Neural progenitor cell (in vitro differentiated cells): ENCODE measurements around the gene GPA33. TPM values are rescaled to one million over a fixed set of nuclear protein-coding genes. Genes with fewer than 3 reads are reported as not detected.

ENCODE experiments used
- DNase-seq: peaks from one replicate; pipeline ENCODE4 v3.0.0-alpha.2; 2016; ENCODE audit warnings: low spot score
- H2AFZ ChIP-seq: fragments of 200-600 bp; sonication (generic); replicated peaks from 2 replicates; pipeline ENCODE4 v1.6.1; 2016; ENCODE audit warnings: antibody characterized with exemption
- H3F3A ChIP-seq: fragments of 200-600 bp; sonication (generic); 2 replicates; pipeline ENCODE4 v1.6.1; 2016; ENCODE audit warnings: antibody characterized with exemption, low read depth
- H3K27ac ChIP-seq: fragments of 200-600 bp; sonication (generic); 2 replicates; pipeline ENCODE4 v1.5.1; 2016; ENCODE audit warnings: mild to moderate bottlenecking
- H3K27me3 ChIP-seq: fragments of 200-600 bp; sonication (generic); 2 replicates; pipeline ENCODE4 v1.6.1; 2016; ENCODE audit warnings: mild to moderate bottlenecking, moderate library complexity
- H3K36me3 ChIP-seq: fragments of 200-600 bp; sonication (generic); 2 replicates; pipeline ENCODE4 v1.5.1; 2016
- H3K4me1 ChIP-seq: fragments of 200-600 bp; sonication (generic); 2 replicates; pipeline ENCODE4 v1.6.1; 2016; ENCODE audit warnings: mixed run types
- H3K4me2 ChIP-seq: fragments of 200-600 bp; sonication (generic); 2 replicates; pipeline ENCODE4 v1.6.1; 2016
- H3K4me3 ChIP-seq: fragments of 200-600 bp; sonication (generic); 2 replicates; pipeline ENCODE4 v1.5.1; 2016
- H3K79me2 ChIP-seq: fragments of 200-600 bp; sonication (generic); 2 replicates; pipeline ENCODE4 v1.6.1; 2016; ENCODE audit warnings: low read depth
- H3K9ac ChIP-seq: fragments of 200-600 bp; sonication (generic); 2 replicates; pipeline ENCODE4 v1.6.1; 2016
- H3K9me3 ChIP-seq: fragments of 200-600 bp; sonication (generic); 2 replicates; pipeline ENCODE4 v1.5.1; 2016; ENCODE audit warnings: low read depth
- H4K20me1 ChIP-seq: fragments of 200-600 bp; sonication (generic); 2 replicates; pipeline ENCODE4 v1.6.1; 2016; ENCODE audit warnings: low read depth
- H3K27ac Mint-ChIP-seq: 3 replicates; pipeline ENCODE4 v1.8.0; 2021; ENCODE audit warnings: mixed read lengths
- H3K27me3 Mint-ChIP-seq: 2 replicates; pipeline ENCODE4 v1.8.0; 2022; ENCODE audit warnings: low read depth, mild to moderate bottlenecking, inconsistent platforms, moderate library complexity, mixed read lengths; ENCODE audit not compliant: insufficient read depth
- H3K36me3 Mint-ChIP-seq: 3 replicates; pipeline ENCODE4 v1.8.0; 2021; ENCODE audit warnings: mixed read lengths
- H3K4me1 Mint-ChIP-seq: 3 replicates; pipeline ENCODE4 v1.8.0; 2021; ENCODE audit warnings: mixed read lengths
- H3K4me3 Mint-ChIP-seq: 3 replicates; pipeline ENCODE4 v1.8.0; 2021; ENCODE audit warnings: mild to moderate bottlenecking, moderate library complexity, mixed read lengths
- H3K9me3 Mint-ChIP-seq: 3 replicates; pipeline ENCODE4 v1.8.0; 2020; ENCODE audit warnings: mixed read lengths
- CTCF ChIP-seq: fragments of 200-600 bp; sonication (generic); IDR thresholded peaks from 2 replicates; pipeline ENCODE4 v1.5.1; 2017; ENCODE audit warnings: antibody characterized with exemption, mild to moderate bottlenecking
- EZH2 ChIP-seq: fragments of 200-600 bp; sonication (generic); IDR thresholded peaks from 2 replicates; pipeline ENCODE4 v1.6.1; 2017; ENCODE audit warnings: antibody characterized with exemption, mild to moderate bottlenecking, moderate library complexity
- EZH2phosphoT487 ChIP-seq: fragments of 200-600 bp; sonication (generic); IDR thresholded peaks from 2 replicates; pipeline ENCODE4 v1.6.1; 2017; ENCODE audit warnings: antibody characterized with exemption
- total RNA-seq: library from RNA; depleted of rRNA; stranded (reverse); fragments of >200 nt; gene quantifications from 2 replicates; pipeline ENCODE4 v1.2.3, GENCODE V29; 2015; ENCODE audit warnings: low replicate concordance

Gene GPA33
- total RNA-seq, 1 donor from 2014 or later = 0.52 TPM

GRCh38 chr1:167100730-167101129 is 10.6 kb upstream of the GPA33 start:
- no peak overlapping the region for H2AFZ ChIP-seq

GRCh38 chr1:167099851-167100250 is 9.7 kb upstream of the GPA33 start:
- no peaks in the 10 kb centered on the region for H3K79me2 ChIP-seq
- H3K9ac ChIP-seq = no peak overlapping the region
- H3K4me1 ChIP-seq = peaks cover 8% of the 10 kb centered on the region
- H3K27ac ChIP-seq = no peak overlapping the region
- no peak for DNase-seq
- no peaks in the 10 kb centered on the region for H3K36me3 ChIP-seq
- H3K4me3 ChIP-seq = no peak overlapping the region
- TF ChIP-seq EZH2 = no peak
- no peak for TF ChIP-seq CTCF
- no peak for TF ChIP-seq EZH2phosphoT487
- H3K27me3 Mint-ChIP-seq = no peaks in the 10 kb centered on the region
- H3K4me1 Mint-ChIP-seq = peaks cover 13% of the 10 kb centered on the region
- H3K9me3 ChIP-seq = no peaks in the 10 kb centered on the region
- H4K20me1 ChIP-seq = no peaks in the 10 kb centered on the region
- H3K27me3 ChIP-seq = no peaks in the 10 kb centered on the region
- no peak overlapping the region for H3K4me3 Mint-ChIP-seq
- peaks cover 2% of the 10 kb centered on the region for H3K36me3 Mint-ChIP-seq
- H3K9me3 Mint-ChIP-seq = peaks cover 8% of the 10 kb centered on the region
- no peak overlapping the region for H3K27ac Mint-ChIP-seq
- no peak overlapping the region for H3K4me2 ChIP-seq
- no peak overlapping the region for H2AFZ ChIP-seq
- H3F3A ChIP-seq = no peaks in the 10 kb centered on the region

More at GRCh38 chr1:167100730-167101129, 10.6 kb upstream of the GPA33 start:
- Histone ChIP-seq H3K9me3 (no peaks in the 10 kb centered on the region), H3F3A (no peaks in the 10 kb centered on the region), H3K4me3 (no peak overlapping the region), H4K20me1 (no peaks in the 10 kb centered on the region), H3K4me2 (no peak overlapping the region), H3K4me1 (peaks cover 16% of the 10 kb centered on the region), H3K9ac (no peak overlapping the region), H3K36me3 (no peaks in the 10 kb centered on the region), H3K27me3 (no peaks in the 10 kb centered on the region), H3K79me2 (no peaks in the 10 kb centered on the region), H3K27ac (no peak overlapping the region)
- DNase-seq = no peak
- Mint-ChIP-seq H3K27ac (no peak overlapping the region), H3K4me3 (no peak overlapping the region), H3K27me3 (no peaks in the 10 kb centered on the region), H3K4me1 (peaks cover 18% of the 10 kb centered on the region), H3K36me3 (peaks cover 2% of the 10 kb centered on the region), H3K9me3 (peaks cover 8% of the 10 kb centered on the region)
- TF ChIP-seq CTCF (no peak), EZH2 (no peak), EZH2phosphoT487 (no peak)

- no peaks in the 10 kb centered on the region for H4K20me1 ChIP-seq
- no peaks in the 10 kb centered on the region for H3K9me3 ChIP-seq
- no peaks in the 10 kb centered on the region for H3K79me2 ChIP-seq
- H3K9me3 Mint-ChIP-seq = peaks cover 8% of the 10 kb centered on the region
- H3K27me3 Mint-ChIP-seq = peaks cover 2% of the 10 kb centered on the region
- H3K36me3 ChIP-seq = no peaks in the 10 kb centered on the region
- no peak overlapping the region for H2AFZ ChIP-seq
- no peak overlapping the region for H3K4me3 ChIP-seq
- H3K36me3 Mint-ChIP-seq = peaks cover 2% of the 10 kb centered on the region
- peaks cover 9% of the 10 kb centered on the region for H3K4me1 ChIP-seq
- TF ChIP-seq EZH2phosphoT487 = no peak
- TF ChIP-seq EZH2 = no peak
- no peak for TF ChIP-seq CTCF
- H3K27ac ChIP-seq = no peak overlapping the region
- H3F3A ChIP-seq = no peaks in the 10 kb centered on the region
- no peaks in the 10 kb centered on the region for H3K27me3 ChIP-seq
- H3K27ac Mint-ChIP-seq = peak overlapping the region; percentile 71
- peaks cover 13% of the 10 kb centered on the region for H3K4me1 Mint-ChIP-seq
- no peak overlapping the region for H3K9ac ChIP-seq
- no peak for DNase-seq
- no peak overlapping the region for H3K4me3 Mint-ChIP-seq
- H3K4me2 ChIP-seq = no peak overlapping the region
These were observed 5.2 kb upstream of the GPA33 start for GRCh38 chr1:167095368-167095767.
